KOPT-K1 (cell line): ENCODE results near the gene NR6A1.
"Not testable (repeated sequence)": the region's sequence is repeated elsewhere in the genome, so short reads cannot be mapped to it uniquely, and the experiment has no call there.

Experiments
- H3K27ac ChIP-seq: fragments of 200-600 bp; sonication (generic); 2 replicates; pipeline ENCODE4 v1.5.1; 2016; ENCODE audit warnings: antibody characterized with exemption, mild to moderate bottlenecking, low read depth, low read length; ENCODE audit not compliant: poor library complexity, severe bottlenecking
- H3K36me3 ChIP-seq: fragments of 200-600 bp; sonication (generic); 2 replicates; pipeline ENCODE4 v1.5.1; 2017; ENCODE audit warnings: antibody characterized with exemption, mild to moderate bottlenecking, low read length, moderate library complexity; ENCODE audit not compliant: insufficient read depth
- H3K9me3 ChIP-seq: fragments of 200-600 bp; sonication (generic); 2 replicates; pipeline ENCODE4 v1.5.1; 2017; ENCODE audit warnings: antibody characterized with exemption, low read length, mild to moderate bottlenecking; ENCODE audit not compliant: insufficient read depth, poor library complexity, severe bottlenecking

The NR6A1 gene

DNA sequence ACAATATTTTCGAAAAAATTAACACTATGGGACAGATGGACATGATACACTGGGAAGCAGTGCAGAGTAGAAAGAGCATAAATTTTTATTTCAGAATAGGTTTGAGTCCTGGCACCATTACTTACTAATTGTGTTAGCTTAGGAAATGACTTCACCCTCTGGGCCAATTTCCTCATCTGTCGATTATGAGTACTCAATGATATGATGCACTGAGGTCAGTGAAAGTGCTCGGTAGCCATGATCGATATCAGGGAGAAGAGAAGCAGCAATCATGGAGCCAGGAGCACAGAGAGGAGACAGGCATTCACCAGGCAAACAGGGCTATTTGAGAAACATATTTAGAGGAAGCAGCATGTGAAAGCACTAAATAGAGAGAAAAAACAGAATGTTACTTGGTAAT is 29.4 kb downstream of the NR6A1 start:
- Histone ChIP-seq H3K9me3 (no peaks in the 10 kb centered on the region), H3K36me3 (no peaks in the 10 kb centered on the region), H3K27ac (no peak overlapping the region)

DNA sequence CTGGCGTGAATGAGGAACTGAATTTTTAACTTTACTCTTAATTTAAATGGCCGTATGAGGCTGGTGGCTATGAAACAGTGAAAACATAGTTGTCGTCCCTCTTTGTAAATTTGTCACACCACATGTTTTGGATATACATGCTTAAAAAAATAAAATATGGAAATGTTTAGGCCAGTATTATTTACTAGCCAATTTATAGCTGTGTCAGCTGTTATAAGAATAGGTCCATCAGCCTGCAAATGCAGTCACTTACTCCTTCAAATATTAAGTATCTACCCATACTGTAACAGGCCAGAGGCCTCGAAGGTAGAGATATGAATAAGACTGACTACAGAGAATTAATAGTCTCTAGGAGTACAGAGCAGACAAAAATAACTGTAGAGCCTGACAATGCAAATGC is 30.0 kb downstream of the NR6A1 start:
- no peak overlapping the region for H3K27ac ChIP-seq
- H3K9me3 ChIP-seq = no peaks in the 10 kb centered on the region
- H3K36me3 ChIP-seq = no peaks in the 10 kb centered on the region

DNA sequence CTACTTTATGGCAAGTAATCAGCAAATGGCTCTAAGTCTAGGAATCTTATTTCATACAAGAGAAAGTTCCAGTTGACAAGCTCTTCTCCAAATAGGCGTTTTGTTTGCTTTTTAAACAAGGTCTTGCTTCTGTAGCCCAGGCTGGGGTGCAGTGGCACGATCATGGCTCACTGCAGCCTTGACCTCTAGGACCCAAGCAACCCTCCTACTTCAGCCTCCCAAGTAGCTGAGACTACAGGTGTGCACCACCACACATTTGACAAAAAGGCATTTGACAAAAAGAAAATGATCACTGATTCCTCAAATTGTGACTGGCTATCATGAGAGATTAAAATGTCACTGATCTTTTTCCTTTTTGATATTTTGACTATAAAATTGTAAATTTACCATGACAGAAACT is 31.8 kb downstream of the NR6A1 start:
- Histone ChIP-seq H3K36me3 (no peaks in the 10 kb centered on the region), H3K27ac (no peak overlapping the region)

DNA sequence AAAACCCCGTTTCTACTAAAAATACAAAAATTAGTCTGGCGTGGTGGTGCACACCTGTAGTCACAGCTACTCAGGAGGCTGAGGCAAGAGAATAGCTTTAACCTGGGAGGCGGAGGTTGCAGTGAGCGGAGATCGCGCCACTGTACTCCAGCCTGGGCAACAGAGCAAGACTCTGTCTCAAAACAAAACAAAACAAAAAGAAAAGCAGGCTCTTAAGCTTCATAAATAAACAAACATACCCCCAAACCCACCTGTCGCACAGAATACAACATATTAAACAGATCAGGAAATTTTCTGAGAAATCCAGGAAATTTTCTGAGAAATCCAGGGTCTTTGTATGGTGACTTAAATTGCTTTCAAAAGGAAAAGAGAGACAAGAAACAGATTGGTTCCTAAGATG is 33.0 kb downstream of the NR6A1 start:
- not testable (repeated sequence) for H3K9me3 ChIP-seq, H3K27ac ChIP-seq, H3K36me3 ChIP-seq

More for the DNA sequence above, 31.8 kb downstream of the NR6A1 start:
- H3K9me3 ChIP-seq = no peaks in the 10 kb centered on the region

DNA sequence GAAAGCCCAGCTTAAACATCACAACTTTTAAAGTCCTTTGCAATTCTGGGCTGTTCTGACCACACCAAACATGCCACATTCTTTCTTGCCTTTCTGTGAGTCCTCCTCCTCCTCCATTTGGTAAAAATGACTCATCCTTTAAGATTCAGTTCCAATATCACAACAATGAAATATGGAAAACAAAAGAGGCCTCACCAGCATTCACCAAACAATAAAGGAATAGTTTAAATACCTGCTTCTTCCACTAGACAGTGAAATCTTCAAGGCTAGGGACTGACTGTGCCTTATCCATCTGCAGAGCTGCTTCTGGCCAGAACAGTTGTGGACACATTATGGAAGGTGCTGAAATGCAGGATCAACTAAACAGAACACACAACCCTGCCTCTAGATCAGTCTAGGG is 36.0 kb downstream of the NR6A1 start:
- Histone ChIP-seq H3K9me3 (no peaks in the 10 kb centered on the region), H3K36me3 (no peaks in the 10 kb centered on the region), H3K27ac (no peak overlapping the region)

DNA sequence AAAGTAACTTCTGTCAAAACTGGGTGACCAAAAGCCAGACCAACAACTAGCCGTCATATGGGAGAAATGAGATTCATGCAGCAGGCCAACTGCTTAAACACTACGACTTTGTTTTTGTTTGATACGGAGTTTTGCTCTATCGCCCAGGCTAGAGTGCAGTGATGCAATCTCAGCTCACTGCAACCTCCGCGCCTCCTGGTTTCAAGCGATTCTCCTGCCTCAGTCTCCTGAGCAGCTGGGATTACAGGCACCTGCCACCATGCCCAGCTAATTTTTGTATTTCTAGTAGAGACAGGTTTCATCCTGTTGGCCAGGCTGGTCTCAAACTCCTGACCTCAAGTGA is 36.4 kb downstream of the NR6A1 start:
- not testable (repeated sequence) for H3K9me3 ChIP-seq, H3K27ac ChIP-seq, H3K36me3 ChIP-seq

DNA sequence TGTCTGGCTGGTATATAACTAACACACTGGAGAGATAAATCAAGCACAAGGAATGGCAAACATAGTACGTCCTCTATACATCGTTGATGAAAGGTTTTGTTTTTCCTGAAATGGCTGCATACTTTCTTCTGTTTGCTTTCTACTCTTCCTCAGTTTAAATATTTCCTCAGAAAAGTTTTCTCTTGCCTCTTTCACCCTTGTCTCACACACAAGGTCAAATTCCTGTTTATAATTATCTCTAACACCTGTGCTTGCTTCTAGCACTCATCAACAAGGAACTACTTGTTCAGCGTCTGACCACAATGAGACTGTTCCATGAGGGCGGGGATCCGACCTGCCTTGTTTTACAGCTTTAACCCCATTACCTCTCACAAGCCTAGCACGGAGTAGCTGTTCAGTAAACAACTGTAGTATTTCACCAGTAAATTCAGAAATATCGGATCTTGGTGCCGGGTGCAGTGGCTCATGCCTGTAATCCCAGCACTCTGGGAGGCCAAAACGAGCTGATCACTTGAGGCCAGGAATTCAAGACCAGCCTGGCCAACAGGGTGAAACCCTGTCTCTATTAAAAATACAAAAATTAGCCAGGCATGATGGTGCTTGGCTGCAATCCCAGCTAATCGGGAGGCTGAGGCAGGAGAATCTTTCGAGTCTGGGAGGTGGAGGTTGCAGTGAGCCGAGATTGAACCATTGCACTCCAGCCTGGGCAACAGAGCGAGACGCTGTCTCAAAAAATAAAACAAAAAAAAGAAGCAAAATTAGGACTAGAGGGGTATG is 37.0 kb downstream of the NR6A1 start:
- Histone ChIP-seq H3K9me3 (no peaks in the 10 kb centered on the region), H3K36me3 (no peaks in the 10 kb centered on the region), H3K27ac (no peak overlapping the region)

DNA sequence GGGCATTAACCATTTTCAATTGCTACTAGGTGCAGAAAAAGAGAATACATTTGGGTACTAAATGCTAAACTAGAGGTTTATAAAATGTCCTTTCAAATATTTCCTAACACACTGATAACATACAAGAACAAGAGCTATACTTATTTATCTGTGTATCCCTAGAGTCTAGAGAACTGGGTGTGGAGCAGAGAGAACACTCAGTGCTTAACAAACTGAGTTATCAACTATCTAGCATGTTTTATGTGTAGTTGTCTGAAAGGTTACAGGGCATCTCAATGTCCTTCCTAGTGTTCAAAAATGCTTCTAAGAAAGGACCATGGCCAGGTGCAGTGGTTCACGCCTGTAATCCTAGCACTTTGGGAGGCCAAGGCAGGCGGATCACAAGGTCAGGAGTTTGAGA is 40.3 kb downstream of the NR6A1 start:
- Histone ChIP-seq H3K36me3 (no peaks in the 10 kb centered on the region), H3K27ac (no peak overlapping the region), H3K9me3 (no peaks in the 10 kb centered on the region)

DNA sequence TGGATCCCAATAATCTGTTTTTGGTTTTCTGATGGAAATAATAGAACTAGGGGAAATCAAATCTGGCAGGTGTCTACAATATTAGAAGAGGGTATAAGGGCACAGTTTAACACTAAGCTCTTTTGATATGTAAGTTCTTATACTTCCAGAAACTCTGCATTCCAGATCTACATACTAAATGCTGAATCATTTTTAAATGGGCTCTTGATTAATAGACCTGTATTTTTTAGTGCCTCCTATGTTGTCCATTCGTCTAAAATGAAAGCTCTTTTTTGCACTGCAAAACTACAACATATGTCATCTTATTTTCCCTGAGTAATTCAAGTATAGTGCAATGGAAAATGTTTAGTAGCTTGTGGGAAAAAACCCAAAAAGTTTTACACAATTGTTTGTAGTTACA is 44.2 kb downstream of the NR6A1 start:
- Histone ChIP-seq H3K27ac (no peak overlapping the region), H3K36me3 (no peaks in the 10 kb centered on the region), H3K9me3 (no peaks in the 10 kb centered on the region)

DNA sequence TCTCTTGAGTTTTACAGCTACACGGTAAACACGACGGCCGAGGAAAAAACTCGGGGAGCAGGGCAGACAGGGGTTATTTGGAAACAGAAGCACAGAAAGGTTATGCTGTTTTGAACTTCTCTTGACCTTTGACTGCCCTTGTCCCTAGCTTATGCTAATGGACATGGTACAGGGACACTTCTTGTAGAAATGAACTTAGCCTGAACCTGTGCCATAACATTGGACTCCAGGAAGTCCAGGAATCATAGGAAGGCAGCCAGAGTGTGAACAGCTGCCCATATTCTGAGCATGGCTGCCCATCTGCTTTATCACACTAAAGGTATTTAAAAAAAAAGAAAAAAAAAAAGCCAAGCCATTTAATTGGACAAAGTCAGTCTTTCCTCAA is 46.1 kb downstream of the NR6A1 start:
- Histone ChIP-seq H3K9me3 (no peaks in the 10 kb centered on the region), H3K27ac (no peak overlapping the region), H3K36me3 (no peaks in the 10 kb centered on the region)

DNA sequence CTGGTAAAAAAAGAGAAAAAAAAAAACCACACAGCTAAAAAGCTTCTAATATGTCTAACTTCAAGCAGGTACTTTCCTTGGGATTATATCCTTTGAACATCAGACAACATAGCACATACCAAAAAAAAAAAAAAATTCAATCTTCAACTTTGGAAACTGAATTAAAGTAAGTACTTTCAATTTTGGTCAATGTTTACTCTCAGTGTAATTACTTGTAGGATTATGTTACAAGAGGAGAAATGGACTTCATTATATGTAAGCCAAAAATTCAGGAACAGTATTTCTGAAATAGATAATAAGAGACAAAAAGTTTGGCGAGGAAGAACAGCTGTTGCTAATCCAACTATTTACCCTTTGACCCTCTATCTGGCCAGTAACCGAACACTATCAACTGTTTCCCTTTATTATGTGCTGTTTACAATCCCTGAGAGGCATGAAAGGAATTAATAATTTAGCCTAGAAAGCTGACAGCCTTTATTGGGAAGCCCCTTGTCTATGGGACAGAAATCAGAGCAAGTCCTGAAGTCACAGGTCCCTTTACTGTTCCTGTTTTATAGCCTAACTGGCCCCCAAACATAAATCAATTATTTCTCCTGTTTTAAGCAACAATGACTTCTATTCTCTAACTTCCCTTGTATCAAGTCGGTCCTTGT is 46.6 kb downstream of the NR6A1 start:
- no peaks in the 10 kb centered on the region for H3K9me3 ChIP-seq
- no peaks in the 10 kb centered on the region for H3K36me3 ChIP-seq
- no peak overlapping the region for H3K27ac ChIP-seq

DNA sequence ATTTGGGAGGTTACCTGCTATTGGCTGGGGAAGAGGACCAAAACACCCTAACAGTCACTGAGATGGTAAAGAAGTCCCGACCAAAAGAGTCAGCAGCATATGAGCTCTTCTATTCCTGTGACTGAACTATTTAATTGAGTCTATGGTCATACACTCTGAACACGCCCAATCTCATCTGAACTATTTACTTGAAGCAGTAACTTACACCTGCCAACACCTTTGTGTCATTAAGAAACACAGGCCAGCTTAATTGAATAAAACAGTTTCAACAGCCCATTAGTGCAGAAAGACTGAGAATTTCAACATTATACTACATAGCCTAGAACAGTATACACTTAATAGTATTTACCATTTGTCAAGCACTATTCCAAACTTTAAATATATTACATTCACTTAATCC is 47.8 kb downstream of the NR6A1 start:
- H3K27ac ChIP-seq = no peak overlapping the region
- H3K9me3 ChIP-seq = no peaks in the 10 kb centered on the region
- H3K36me3 ChIP-seq = no peaks in the 10 kb centered on the region

DNA sequence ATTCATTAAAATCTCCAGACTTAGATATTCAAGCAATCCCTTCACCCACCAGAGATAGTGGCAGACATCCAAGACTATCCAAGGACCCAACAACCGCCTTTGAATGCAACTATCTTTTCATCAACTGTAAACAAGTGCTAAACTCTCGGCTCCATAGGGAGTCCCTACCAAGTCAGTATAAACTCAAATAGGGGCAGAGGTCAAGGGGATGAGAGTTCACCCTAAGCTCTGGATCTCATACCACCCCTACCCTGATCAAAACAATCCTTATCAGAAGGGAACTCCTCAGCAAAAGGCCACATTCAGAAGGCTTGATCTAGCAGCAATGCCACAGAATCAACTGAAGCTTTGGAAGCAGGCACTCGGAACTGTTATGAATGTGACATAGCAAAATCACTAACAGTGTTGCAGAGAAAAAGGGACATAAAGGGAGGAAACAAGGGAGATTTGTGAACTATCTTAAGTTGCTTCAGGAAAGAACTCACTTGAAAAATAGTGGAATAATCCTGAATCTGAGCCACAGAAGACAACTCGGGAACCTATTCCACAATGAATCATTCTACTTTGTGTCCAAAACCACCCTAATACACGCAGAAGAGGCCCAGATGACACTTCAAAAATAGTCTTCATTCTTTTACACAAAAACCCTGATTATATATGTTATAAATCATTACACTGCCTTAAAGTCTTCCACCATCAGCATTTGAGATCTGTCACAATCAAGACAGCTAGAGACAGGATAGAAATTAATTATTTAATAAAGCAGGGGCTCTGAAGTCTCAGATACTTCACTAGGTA is 49.8 kb downstream of the NR6A1 start:
- no peaks in the 10 kb centered on the region for H3K9me3 ChIP-seq
- no peak overlapping the region for H3K27ac ChIP-seq
- no peaks in the 10 kb centered on the region for H3K36me3 ChIP-seq

DNA sequence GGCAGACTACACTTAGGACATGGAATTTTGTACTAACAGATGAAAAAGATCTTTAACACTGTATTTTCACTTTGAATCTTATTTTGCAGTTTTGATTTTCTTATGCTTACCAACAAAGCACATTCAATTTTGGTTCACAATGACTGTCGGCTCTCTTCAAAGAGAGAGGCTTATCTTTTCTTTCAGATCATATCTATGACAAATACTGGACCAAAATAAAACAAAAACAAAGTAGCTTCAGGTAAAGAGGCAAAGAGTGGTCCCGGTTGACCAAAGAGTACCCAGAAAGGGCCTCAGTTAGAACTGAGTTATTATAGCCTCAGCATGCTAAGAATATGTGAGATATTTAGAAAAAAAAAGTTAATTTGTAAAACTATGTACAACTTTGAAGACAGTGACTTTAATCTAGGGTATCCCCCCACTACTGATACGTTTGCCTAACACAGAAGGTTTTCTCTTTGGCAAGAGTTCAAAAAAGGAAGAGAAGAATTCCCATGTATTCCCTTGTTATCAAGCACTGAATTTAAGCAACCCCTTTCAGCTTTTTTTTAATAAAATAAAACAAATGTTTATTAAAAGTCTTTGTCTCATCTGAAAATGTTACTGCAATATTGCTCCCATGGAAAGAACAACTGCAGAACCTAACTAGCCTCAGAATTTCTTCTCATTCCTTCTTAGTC is 50.5 kb downstream of the NR6A1 start:
- H3K36me3 ChIP-seq = no peaks in the 10 kb centered on the region
- no peaks in the 10 kb centered on the region for H3K9me3 ChIP-seq
- no peak overlapping the region for H3K27ac ChIP-seq

DNA sequence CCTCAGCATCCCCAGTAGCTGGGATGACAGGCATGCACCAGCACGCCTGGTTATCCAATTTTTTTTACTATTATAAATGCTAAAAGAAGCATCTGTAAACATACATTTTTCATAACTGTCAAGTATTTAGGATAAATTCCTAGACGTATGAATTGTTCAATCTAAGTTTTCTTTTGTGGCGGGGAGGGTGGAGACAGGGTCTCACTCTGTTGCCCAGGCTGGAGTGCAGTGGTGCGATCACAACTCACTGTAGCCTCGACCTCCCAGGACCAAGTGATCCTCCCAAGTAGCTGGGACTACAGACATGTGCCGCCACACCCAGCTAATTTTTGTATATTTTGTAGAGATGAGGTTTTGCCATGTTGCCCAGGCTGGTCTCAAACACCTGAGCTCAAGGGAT is 52.2 kb downstream of the NR6A1 start:
- Histone ChIP-seq H3K27ac (no peak overlapping the region), H3K36me3 (no peaks in the 10 kb centered on the region), H3K9me3 (no peaks in the 10 kb centered on the region)
